Skeletal muscle cell (primary cell): ENCODE results near the gene SLC22A4.

Source experiments
- DNase-seq: peaks from one replicate; pipeline ENCODE4 v3.0.0-alpha.2; 2010; ENCODE audit warnings: low read depth
- H3K4me3 ChIP-seq: 2 replicates; pipeline ENCODE4 v1.5.1; 2011; ENCODE audit warnings: low read depth, mild to moderate bottlenecking, control low read depth, low read length, moderate library complexity

Gene SLC22A4

DNA sequence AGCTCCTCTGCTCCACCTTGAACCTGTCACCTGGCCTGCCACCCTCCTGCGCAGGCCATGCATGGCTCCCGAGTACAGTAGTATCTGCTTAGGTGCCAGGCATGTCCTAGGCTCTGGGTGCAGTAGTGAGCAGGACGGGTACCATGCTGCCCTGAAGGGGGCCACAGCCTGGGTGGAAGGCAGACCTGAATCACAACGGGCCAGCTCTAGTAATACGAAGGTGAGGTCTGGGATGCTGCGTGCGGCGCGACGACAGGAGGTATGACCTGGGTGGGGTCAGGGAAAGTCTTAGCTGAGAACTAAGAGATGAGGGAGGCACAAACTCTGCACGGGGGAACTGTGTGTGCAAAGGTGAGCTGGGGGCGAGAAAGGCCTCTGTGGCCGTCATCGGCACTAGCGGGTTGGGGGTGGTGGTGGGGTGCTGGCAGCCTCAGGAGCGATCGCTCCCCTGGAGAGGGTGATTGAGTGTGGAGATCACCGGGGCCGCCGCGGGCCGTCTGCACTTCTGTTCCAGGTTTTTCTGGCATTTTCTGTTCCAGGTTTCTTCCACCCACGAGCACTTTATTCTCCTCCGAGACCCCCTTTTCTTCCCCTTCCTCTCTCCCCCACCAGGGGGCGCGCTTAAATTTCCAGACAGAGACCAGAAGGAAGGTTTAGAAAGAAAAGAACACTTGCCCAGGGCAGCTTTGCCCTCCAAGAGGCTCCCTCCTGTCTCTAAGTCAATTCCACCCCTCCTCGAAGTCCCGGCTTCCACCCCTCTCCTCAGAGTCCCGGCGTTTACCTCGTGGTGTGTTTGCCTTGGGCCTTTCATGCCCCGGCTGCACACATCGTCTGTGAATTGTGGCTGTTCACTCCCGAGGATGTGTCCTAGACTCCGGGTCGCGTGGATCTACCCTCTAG is 21.6 kb upstream of the SLC22A4 start:
- DNase-seq: no peak
- no peak overlapping the region for H3K4me3 ChIP-seq

DNA sequence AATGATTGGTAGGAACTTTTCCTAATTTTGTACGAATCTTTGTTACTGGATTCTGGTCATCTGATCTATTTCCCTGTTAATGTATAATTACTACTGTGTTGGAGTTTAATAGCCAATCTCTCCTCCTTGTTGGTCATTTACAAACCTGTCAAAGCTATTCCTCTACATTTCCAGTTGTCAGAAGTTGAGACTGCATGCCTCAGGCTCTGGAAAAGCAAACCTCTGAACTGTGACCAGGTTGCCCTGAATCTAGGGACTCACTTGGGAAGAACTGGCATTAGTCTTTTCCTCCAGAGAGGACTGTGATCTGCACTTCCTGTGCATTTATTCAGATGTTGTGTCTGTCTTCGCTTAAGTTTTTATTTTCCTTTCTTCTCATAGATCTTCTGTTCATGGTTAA is 20.6 kb upstream of the SLC22A4 start:
- no peak overlapping the region for H3K4me3 ChIP-seq
- DNase-seq: no peak

DNA sequence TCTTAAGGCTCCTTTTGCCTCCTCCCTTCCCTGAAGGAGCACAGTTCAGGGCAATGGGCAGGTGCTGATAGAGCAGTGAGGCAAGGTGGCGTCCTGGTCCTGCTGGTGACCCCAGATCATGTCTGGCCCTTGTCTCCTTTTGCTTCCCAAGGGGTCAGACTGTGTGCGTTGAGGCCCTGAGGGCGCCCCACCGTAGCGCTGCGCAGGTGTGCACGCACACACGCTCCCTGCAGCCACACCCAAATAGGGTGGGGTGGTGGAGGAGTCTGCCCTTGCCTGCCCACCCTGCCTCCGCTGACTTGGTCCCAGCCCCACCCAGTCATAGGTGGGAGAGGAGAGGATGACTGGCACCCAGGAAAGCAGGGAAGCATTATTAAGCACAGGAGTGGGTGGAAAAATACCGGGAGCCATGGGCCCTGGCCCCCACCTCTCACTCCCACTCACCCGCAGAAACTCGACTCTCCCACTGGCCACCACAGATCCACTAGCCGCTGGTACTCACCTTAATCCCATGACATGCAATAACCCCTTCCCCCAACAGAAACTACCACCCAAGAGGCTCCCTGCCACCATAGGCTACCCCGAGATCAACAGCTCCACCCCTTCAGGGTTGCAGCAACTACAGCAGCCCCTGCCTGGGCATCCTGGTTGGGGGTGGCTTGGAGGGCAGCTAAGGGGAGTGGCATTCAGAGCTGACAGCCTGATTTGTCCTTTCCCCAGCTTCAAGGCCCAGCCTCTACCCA is 20.0 kb upstream of the SLC22A4 start:
- no peak for DNase-seq

DNA sequence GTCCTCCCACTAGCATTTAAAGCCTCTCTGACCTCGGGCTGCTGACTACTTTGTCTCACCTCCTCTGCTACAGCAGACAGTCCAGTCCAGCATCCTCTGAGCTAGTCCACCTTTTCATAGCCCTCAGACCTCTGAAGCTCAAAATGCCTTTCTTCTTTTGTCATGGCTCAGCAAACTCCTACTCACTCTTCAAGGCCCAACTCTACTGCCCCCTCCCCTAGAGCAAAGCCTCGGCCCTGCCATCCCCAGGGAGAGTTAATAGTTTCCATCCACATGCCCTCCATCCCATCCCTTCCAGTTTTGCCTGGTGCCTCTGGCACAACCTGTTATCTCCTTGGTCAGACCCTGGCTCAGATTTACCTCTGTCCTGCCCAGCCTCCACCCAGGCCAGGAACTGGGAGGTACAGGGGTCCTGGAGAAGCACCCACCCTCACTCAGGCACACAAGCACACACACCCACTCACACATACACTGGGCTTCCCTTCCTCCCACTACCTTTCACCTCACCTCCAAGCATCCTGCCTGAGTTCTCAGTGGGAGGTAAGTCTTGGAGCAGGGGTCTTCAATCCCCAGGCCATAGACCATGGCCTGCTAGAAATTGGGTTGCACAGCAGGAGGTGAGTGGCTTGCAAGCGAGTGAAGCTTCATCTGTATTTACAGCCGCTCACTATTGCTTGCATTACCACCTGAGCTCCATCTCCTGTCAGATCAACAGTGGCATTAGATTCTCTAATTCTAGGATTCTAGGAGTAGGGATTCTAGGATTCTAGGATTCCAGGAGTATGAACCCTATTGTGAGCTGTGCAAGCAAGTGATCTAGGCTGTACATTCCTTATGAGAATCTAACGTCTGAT is 18.6 kb upstream of the SLC22A4 start:
- no peak for DNase-seq
- H3K4me3 ChIP-seq: no peak overlapping the region

More for the DNA sequence above, 20.0 kb upstream of the SLC22A4 start:
- H3K4me3 ChIP-seq: no peak overlapping the region

DNA sequence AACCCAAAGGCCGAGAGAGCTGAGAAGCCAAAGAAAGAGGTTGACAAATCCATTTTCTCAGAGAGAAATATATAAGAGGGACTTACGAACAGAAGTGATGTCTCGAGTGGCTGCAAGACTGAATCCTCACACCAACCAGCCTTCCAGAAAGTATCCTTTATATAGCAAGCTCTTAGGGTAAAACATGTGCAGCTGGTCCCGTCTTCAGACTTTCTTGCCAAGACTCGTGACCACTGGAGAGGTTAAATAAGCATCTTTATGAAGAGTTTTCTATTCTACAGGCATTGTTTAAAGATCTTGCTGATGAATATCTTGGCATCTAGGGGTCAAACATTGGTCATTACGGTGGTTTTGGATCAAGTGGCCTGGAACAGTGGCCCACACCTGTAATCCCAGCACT is 16.9 kb upstream of the SLC22A4 start:
- no peak for DNase-seq
- no peak overlapping the region for H3K4me3 ChIP-seq

DNA sequence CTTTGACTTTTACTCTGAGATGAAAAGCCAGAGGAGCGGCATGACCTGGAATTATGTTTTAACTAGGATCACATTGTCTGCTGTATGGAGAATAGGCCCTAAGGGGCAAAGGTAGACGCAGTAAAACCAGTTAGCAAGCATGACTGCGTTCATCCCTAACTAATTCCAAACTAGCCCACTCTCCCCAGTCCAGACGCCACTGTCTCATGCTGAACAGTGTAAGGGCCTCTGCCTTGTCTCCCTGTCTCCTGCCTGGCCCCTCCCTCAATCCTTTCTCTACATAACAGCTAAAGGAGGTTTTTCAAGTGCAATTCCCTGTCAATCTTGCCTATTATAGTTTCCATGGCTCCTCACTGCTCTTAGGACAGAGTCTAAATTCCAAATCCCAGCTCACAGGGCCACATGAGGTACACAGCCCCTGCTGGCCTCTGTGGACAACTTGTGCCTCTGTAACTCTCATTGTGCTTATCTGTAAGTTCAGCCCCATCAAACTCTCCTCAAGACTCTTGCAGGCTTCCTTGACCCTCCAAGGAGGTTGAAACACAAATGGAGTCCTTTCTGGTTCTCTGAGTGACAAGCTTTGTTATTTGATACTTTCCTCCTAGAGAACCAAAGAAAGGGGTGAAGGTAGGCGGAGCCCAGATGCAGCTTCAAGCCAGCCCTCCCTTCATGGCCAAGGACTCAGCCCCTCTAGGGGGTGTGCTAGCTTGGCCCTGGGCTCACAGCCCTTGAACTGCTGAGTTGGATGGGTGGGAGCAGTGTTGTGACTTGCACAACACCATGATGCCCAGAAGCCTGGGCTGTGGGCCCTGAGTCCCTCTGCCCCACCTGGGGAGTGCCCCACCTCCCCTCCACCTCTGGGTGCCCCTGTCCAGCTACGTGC is 16.0 kb upstream of the SLC22A4 start:
- H3K4me3 ChIP-seq: no peak overlapping the region
- DNase-seq: no peak

DNA sequence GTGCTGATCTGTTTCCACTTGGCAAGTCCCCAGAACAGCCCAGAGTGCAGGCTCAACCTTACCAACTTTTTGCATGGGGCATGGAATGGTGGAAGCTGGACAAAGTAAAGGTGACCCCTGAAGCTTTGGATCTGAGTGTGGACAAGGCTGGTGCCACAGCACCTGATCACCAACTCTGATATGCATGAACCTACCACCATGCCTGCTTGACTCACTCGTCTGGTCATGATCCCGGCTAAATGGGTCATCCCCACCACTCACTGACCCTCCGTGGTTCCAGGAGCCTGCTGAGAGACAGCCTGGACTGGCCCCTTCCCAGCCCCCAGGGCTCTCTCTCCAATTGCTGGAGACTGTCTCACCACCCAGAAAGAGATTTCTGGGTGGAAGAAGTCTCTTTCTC is 14.4 kb upstream of the SLC22A4 start:
- DNase-seq: no peak
- H3K4me3 ChIP-seq: no peak overlapping the region

DNA sequence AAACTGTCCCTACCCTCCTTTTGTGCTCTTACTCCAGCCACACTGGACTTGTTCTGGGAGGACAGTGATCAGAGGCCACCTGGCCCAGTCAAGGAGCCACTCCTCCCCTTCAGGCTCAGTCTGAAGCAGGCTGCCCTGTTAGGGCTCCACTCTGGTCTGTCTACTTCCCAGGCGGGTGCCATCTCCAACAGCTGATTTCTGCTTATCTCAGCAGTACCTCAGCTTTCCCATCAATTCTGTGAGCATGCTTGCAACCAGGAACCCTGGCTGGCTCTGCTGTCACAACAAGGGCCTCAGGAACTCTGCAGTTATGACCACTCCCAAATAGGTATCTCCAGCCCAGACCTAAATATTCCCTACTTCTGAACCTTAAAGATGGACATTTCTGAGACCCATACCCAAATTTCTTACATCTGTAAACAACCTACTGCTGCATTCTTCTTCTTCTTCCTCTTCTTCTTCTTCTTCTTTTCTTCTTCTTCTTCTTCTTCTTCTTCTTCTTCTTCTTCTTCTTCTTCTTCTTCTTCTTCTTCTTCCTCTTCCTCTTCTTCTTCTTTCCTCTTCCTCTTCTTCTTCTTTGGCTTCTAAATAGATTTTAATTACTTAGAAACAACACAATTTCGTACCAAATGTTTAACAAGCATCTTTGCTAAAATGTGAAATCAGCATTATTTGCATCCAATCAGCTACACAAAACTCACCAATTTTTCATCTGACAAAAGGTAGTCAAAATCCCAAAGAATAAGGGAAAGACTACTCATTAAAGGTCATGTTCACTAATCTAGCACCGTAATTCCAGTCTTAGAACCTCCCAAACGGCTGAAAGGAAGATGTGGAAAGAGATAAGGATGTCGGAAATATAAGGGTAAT is 13.6 kb upstream of the SLC22A4 start:
- no peak overlapping the region for H3K4me3 ChIP-seq
- DNase-seq: no peak

DNA sequence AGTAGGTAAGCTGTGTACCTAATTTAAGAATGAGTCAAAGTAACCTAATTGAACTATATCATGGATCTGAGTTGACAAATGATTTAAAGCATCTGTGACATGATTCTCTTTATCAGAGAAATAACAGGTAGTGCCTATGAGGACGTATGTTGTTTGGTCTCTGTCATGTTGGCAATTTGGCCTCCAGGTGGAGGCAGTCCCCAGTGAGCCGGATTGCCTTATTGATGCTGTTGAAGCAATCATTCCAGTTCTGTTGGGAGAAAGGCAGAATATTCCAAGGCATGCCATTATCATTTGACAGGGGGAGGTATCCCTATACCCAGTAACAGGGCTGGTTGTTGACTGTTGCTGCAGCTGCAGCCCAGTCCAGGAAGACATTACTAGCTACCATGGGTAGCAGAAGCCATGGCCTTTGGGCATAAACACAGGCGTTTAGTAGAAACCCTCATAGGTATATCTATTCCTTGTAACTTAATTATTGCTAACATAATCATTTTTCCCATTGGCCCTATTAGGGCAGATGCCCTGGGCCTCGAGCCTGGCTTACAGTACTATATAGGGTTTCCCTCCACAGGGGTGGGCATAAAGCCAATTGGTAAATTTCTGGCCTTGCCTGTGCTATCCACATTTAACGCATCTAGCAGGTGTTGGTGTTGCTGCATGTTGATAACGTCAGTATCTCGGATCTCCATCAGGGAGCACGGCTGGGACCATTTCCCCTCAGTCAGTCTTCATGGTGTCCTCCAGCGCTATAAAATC is 12.2 kb upstream of the SLC22A4 start:
- DNase-seq: no peak
- H3K4me3 ChIP-seq: no peak overlapping the region

DNA sequence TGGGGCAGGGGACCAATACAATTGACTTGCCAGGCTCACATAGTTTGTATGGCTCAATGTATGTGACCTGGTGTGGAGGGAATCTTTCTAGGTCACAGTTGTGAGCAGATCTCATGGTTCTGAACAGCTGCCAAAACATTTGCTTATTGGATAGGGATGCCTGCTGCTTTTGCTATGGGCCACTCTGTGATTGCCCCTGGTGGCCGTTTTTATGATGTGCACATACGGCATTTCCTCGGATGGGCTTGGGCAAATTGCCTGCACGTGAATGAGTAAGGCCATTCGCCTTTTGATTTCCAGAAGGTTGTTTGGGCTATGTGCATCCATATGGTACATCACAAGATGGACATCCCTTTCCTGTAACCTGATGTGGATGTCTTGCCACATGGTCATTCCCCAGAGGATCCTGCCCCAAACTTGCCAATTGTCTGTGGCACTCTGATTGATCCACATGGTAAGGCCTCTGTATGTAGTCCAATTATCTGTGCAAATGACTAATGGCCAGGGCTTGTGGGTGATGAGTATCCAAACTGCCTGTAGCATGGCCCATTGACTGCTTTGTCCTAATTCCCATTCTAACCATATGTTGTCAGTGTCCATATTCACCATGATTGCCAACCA is 10.7 kb upstream of the SLC22A4 start:
- no peak overlapping the region for H3K4me3 ChIP-seq
- DNase-seq: no peak

DNA sequence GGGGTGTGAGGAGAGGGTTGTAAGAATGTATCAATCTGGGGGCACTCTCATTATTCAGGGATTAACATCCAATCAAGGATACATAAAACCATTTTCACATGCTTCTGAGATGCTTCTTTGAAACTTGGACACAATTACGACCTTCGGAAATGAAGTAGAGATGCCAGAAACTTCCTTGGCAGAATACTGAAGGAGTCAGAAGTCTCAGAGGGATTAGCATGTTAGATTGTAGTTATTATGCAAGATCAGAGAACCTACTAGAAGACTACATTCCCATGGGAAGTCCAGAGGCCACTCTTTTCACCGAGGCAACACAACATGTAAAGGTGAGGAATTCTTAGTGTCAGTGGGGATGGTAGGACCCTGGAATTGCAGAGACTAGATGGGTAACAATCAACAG is 5.1 kb upstream of the SLC22A4 start:
- DNase-seq: no peak
- H3K4me3 ChIP-seq: no peak overlapping the region

DNA sequence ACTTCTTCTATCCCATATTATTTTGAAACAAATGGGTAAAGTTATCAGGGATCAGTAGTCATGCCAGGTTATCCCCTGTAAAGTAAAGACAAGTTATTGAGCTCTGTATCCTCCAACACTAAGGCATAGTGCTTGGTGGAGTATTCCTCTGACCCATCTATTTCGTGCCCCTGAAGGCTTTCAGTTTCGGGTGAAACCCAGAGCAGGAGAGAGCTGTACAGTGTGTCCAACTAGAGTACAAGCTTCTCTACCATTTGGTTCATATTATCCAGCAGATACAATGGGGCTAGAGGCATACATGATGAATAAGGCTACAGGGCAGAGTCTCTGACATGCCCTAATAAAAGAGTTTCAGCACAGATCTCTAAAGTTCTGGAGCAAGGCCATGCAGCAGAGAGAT is 3.2 kb upstream of the SLC22A4 start:
- no peak for DNase-seq
- H3K4me3 ChIP-seq: no peak overlapping the region

DNA sequence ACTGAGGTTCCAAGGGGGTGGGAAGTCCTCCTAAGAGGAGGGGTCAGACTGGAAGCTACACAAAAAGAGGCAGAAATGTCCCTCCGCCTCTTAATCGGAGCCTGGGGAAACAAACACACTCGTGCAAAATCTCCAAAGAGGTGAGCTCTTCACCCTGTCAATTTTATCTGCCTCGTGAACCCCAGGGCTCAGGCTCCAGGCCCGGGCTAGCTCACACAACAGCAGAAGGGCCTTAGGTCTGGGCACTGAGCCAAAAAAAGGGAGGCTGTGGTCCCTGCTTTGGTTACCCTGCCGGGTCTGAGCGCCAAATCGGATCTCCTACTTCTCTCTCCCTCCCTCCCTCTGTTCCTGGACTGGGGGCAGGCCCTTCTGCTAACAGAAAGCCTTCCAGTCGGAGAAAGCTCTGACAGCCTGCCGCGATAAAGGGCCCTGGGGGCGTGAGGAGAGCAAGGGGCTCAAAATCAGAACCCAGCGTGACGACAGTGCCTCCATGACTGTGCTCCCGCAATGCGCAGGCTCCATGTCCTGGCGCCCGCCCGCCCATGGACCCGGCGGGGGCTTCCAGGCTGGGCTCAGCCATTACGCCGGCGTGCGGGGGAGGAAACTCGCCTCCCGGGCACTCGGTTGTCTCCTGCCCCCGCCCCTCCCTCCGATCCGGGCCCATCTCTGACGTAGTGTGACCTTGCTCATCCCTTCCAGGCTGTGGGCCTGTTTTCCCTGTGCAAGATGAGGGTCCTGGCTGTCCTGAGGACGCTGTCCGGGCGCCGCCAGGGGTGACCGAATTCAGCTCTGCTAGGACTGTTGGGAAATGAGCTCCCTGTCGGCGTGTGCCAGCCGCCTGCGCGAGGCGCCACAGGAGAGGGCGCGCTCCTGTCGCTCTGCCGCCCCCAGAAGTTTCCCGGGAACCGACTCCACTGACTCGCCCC is 865 bp upstream of the SLC22A4 start:
- DNase-seq: peak; percentile 86
- H3K4me3 ChIP-seq: peak overlapping the region; percentile 75

DNA sequence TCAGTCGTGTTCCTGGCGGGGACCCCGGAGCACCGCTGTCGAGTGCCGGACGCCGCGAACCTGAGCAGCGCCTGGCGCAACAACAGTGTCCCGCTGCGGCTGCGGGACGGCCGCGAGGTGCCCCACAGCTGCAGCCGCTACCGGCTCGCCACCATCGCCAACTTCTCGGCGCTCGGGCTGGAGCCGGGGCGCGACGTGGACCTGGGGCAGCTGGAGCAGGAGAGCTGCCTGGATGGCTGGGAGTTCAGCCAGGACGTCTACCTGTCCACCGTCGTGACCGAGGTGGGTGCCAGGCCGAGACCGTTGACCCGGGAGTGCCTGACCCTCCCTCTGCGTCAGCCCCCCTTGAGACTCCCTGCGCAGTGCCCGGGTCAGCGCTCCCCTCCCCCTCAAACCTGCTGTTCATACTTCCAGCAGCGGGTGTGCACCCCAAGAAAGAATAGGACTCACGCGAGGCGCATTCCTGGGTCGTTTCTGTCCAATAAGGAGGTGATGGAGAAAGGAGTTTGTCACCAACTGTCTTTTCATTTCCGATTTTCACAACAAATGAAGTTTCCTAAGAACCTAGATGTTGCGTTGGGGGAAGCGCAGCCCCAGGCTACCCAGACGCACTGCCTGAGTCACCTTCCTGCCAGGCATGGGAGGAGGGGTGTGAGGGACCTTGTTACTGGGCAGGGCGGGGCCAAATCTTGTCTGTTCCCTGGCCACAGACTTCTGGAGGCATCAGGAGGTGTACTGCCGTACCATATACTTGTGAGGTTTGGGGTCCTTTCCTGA is 722 bp downstream of the SLC22A4 start:
- peak; percentile 62 for DNase-seq

More for the DNA sequence above, 722 bp downstream of the SLC22A4 start:
- H3K4me3 ChIP-seq: peak overlapping the region; percentile 75
